GOT3 (cell line): Measurements from ENCODE around the gene OAT.

Experiments used
- DNase-seq: peaks from one replicate; lab custom pipeline; 2025; ENCODE audit warnings: mixed read lengths; lab: John Stamatoyannopoulos, UW

Gene OAT

DNA sequence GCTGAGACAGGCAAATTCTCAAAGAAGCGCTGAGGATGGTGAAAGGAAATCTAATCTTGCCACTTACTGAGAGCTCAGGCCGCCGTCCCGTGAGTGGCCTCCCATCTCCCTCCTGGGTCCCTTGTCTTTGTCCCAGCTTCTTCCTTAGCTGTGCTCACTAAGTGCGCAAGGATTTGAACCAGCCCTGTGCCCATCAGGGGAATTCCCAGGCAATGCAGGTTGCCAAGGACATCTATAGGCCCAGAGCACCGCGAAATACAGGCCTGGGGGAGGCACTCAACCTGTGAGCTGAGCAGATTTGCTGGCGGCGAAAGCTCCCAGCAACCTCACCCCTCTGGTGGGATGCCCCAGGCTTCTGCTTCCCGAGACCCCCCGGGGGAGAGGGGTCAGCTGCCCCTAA, 64.8 kb downstream of the OAT start:
- no peak for DNase-seq

DNA sequence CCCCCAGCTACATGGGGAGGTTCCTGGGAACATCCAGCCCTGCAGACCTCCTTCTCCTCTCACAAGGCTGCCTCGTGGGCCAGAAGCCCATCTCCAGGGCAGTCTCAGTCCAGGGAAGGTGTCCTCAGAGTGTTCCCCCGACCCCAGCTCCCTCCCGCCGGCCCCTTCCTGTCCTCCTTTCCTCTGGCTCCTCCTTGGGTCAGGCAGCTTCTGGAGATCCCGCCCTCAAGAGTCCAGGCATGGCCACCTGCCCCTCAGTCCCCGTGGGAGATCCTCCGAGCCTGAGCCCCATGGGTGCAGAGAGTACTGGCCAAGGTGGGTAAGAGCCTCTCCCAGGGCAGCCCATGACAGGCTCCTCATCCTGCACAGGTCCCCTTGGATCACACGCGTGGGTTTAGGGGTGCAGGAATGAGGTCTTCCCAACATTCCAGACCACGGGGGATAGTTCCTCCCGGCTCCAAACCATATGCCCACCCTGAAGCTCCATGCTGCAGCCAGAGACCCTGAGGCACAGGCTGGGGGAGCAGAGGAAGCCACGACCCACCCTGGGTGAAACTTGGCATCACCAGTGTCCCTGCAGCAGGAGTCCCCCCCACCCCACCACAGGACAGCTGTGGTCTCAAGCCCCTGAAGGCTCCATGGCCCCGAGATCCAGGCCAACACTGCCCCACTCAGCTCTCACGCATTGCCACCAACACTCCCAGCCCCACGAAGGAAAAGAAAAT, 65.5 kb downstream of the OAT start:
- DNase-seq: no peak

DNA sequence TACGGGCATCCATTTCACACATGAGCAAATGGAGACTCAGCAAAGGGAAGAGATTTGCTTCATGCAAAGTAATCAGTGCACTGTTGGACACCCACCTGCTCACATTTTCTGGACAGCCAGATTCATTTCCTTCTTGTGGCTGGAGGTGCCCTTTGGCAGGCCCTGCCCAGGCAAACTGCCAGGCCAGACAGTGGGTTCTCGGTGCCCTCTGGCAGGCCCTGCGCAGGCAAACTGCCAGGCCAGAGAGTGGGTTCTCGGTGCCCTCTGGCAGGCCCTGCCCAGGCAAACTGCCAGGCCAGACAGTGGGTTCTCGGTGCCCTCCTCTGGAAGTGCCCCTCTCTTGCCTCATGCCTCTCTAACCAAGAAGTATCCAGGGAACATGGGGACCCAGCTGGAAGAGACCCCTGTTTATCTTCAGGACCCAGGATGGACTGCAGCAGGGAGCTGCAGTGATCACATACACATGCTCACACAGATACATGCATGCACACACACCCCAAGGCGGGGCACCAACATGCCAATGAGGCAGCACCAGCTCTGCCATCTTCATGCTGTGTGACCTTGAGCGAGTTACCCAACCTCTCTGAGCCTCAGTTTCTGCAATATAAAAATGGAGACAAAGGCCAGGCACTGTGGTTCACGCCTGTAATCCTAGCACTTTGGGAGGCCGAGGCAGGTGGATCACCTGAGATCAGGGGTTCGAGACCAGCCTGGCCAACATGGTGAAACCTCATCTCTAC, 67.1 kb downstream of the OAT start:
- no peak for DNase-seq

DNA sequence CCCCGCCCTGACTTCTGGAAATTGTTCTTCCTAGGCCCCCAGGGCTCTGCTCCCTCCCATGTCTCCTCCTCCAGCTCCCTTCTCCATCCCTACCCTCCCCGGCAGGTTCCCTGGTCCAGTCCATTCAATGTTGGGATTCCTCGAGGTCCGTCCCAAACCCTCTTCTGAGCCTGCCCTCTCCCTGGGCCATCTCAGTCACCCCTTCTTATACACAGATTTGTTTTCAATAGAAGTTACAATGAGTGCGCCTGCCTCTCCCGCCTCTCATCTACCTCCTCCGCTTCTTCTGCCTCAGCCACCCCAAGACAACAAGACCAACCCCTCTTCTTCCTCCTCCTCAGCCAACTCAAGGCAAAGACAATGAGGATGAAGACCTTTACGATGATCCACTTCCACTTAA, 67.9 kb downstream of the OAT start:
- no peak for DNase-seq

DNA sequence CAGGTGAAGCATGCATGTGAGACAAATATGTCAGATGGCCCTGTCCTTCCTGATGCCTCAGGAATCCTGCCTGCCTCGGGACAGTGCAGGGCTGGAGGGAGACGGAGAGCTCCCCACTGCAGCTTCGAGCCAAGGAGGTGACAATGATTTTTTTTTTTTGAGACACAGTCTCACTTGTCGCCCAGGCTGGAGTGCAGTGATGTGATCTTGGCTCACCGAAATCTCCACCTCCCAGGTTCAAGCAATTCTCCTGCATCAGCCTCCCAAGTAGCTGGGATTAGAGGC, 68.8 kb downstream of the OAT start:
- no peak for DNase-seq

DNA sequence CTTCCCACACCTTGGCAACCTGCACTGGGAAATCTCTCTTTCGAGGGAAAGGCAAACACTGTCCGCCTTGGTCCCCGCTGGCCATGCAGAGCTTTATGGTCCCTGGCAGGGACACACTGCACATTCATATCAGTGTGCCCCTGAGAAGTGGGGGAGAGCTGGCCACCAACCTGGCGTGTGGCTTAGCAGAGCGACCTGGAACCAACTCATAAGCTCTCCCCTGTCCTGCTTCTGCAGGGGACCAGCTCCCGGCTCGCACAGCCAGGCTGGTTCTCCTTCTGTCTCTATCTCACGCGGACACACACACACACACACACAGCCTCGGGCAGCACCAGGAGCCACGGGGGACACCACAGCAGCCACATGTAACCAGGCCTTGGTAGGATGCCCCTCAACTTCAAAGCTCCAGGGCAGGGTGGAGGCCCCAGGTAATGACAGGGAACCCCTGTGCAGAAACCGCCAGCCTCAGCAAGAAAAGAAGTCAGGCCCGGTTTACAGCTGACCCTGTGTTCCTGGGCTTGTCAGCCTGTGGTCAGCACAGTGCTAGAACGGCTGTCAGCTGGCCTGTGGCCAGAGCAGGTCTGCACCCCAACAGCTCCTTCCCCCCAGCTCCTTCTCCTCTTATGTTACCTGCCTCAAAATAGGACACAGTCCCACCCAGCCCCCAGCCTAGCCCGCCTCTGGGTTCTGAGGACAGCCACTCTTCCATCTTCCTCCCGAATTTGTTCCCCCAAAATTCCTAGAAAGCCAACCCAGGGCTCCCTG, 69.3 kb downstream of the OAT start:
- DNase-seq: no peak

DNA sequence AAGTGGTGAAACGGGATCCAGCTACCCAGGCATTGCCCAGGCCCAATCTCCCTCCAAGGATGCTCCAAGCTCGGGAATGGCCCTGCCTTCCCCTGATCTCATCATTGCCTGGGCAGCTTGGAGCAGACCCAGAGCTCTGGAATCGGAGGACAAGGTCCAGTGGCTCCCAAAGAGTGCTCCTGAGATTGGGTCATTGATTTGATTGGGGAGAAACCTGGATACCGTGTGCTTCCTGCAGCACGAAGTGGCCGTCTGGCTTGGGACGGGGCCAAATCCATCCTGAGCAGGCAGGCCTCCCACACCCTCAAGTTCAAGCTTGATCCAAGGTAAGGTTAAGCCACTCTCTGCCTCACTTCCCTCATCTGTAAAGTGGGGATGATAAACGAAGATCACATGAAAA, 69.9 kb downstream of the OAT start:
- DNase-seq: no peak

DNA sequence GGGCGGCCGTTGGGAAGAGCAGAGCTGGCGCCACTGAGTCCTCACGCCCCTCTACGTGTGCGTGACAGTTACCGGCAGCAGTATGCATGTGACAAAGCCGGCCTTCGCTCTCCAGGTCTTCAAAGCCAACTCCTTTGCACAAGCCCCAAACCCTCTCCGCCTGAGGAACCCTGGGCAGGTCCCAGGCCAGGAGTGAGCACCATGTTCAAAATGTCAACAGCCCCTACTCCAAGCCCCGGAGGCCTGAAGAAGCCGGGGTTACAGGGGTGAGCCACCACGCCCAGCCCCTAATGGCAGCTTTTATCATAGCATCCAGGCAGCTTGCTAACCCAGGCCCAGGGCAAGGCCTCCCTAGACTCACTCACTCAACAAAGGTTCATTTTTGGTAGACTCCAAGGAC, 70.8 kb downstream of the OAT start:
- DNase-seq: no peak
